GM11168 (cell line): Measurements from ENCODE around the gene SATL1.
"Not testable (repeated sequence)": the region's sequence is repeated elsewhere in the genome, so short reads cannot be mapped to it uniquely, and the experiment has no call there.

Source experiments
- in situ Hi-C: fragments of 300-500 bp; cut with MboI; formaldehyde crosslinking; loops from one replicate; pipeline ENCODE4 v1.12.0; 2022; ENCODE audit warnings: low sequenced_read_pairs; ENCODE audit not compliant: unreplicated experiment

Gene SATL1

GRCh38 chrX:85243761-85244449, at the start of gene SATL1, which contains the start of gene ZNF711:
Gene SATL1 (minus strand): TSS chrX:85243779. CDS start chrX:85108968, 134,811 bp downstream.
Gene ZNF711 (plus strand): TSS chrX:85243991. CDS start chrX:85247573, 3,582 bp downstream.
- in situ Hi-C loops, result no loop called here

- in situ Hi-C loops, result no loop called here
These were observed 45.6 kb upstream of the SATL1 start for GRCh38 chrX:85288992-85289723.

GRCh38 chrX:85285286-85285685, 41.7 kb upstream of the SATL1 start:
- in situ Hi-C loops, result not testable (repeated sequence)

- in situ Hi-C loops, result no loop called here
These were observed 1.1 kb upstream of the SATL1 start for GRCh38 chrX:85244450-85245211.

- in situ Hi-C loops, result no loop called here
These were observed 424 bp downstream of the SATL1 start for GRCh38 chrX:85243155-85243554.

GRCh38 chrX:85223359-85223758, 20.2 kb downstream of the SATL1 start:
- in situ Hi-C loops, result no loop called here

GRCh38 chrX:85221361-85221760, 22.2 kb downstream of the SATL1 start:
- in situ Hi-C loops, result no loop called here

GRCh38 chrX:85215946-85216345, 27.6 kb downstream of the SATL1 start:
- in situ Hi-C loops, result no loop called here

- in situ Hi-C loops, result no loop called here
These were observed 29.6 kb downstream of the SATL1 start for GRCh38 chrX:85213792-85214530.

GRCh38 chrX:85203461-85203970, 40.1 kb downstream of the SATL1 start:
- in situ Hi-C loops, result no loop called here

- in situ Hi-C loops, result no loop called here
These were observed 47.3 kb downstream of the SATL1 start for GRCh38 chrX:85196319-85196718.

- in situ Hi-C loops, result no loop called here
These were observed 83.9 kb downstream of the SATL1 start for GRCh38 chrX:85159644-85160043.

GRCh38 chrX:85140964-85141363, 102.6 kb downstream of the SATL1 start:
- in situ Hi-C loops, result no loop called here

GRCh38 chrX:85139422-85139821, 104.2 kb downstream of the SATL1 start:
- in situ Hi-C loops, result no loop called here

GRCh38 chrX:85136409-85136808, 107.2 kb downstream of the SATL1 start:
- in situ Hi-C loops, result no loop called here

- in situ Hi-C loops, result loop anchor here (25.0 kb wide), 1 partner anchor 422 kb away; no protein-coding TSS in a partner anchor
These were observed 128.3 kb downstream of the SATL1 start for GRCh38 chrX:85115252-85115651.

GRCh38 chrX:85114776-85115175, 128.8 kb downstream of the SATL1 start:
- in situ Hi-C loops, result loop anchor here (25.0 kb wide), 1 partner anchor 423 kb away; no protein-coding TSS in a partner anchor

GRCh38 chrX:85114171-85114570, 129.4 kb downstream of the SATL1 start:
- in situ Hi-C loops, result loop anchor here (25.0 kb wide), 1 partner anchor 423 kb away; no protein-coding TSS in a partner anchor

GRCh38 chrX:85113746-85114145, 129.8 kb downstream of the SATL1 start:
- in situ Hi-C loops, result loop anchor here (25.0 kb wide), 1 partner anchor 424 kb away; no protein-coding TSS in a partner anchor

GRCh38 chrX:85112293-85112692, 131.3 kb downstream of the SATL1 start:
- in situ Hi-C loops, result loop anchor here (25.0 kb wide), 1 partner anchor 425 kb away; no protein-coding TSS in a partner anchor
